Neutrophil (primary cell): ENCODE measurements around the gene MRPL33.

Experiments used
- H3K27ac ChIP-seq: fragments of 200-600 bp; sonication (generic); 2 replicates; pipeline ENCODE4 v1.5.1; 2016; ENCODE audit warnings: mild to moderate bottlenecking, moderate library complexity
- H3K27me3 ChIP-seq: fragments of 200-600 bp; sonication (generic); 2 replicates; pipeline ENCODE4 v1.6.0; 2016; ENCODE audit warnings: mild to moderate bottlenecking
- H3K36me3 ChIP-seq: fragments of 200-600 bp; sonication (generic); 2 replicates; pipeline ENCODE4 v1.5.1; 2017
- H3K4me1 ChIP-seq, 2 experiments: fragments of 200-600 bp in 1 of 2; sonication (generic) in 1 of 2; 1 replicate in 1 of 2; 2 replicates in 1 of 2; pipeline versions ENCODE4 v1.5.1 to v1.6.1; 2013 to 2016; ENCODE audit warnings: low read depth in 1 of 2, low read length in 1 of 2, mild to moderate bottlenecking in 1 of 2, moderate library complexity in 1 of 2; ENCODE audit not compliant: control insufficient read depth in 1 of 2, insufficient read depth in 1 of 2
- H3K4me3 ChIP-seq, 2 experiments: fragments of 200-600 bp in 1 of 2; sonication (generic) in 1 of 2; 1 replicate in 1 of 2; 2 replicates in 1 of 2; pipeline ENCODE4 v1.5.1; 2013 to 2016; ENCODE audit warnings: low read depth in 1 of 2, low read length in 1 of 2, mild to moderate bottlenecking in 1 of 2, moderate library complexity in 1 of 2
- H3K9me3 ChIP-seq: fragments of 200-600 bp; sonication (generic); 2 replicates; pipeline ENCODE4 v1.5.1; 2016
- CTCF ChIP-seq: fragments of 200-600 bp; sonication (generic); IDR thresholded peaks from 2 replicates; pipeline ENCODE4 v1.5.1; 2016; ENCODE audit warnings: antibody characterized with exemption

Gene MRPL33

GRCh38 chr2:27798486-27798885, 27.0 kb downstream of the MRPL33 start:
- H3K4me1 ChIP-seq, result peaks cover 22 to 26% of the 10 kb centered on the region in 2 experiments
- no peaks in the 10 kb centered on the region for H3K9me3 ChIP-seq
- H3K36me3 ChIP-seq, result no peaks in the 10 kb centered on the region
- no peak overlapping the region for H3K4me3 ChIP-seq
- TF ChIP-seq CTCF, result no peak
- no peaks in the 10 kb centered on the region for H3K27me3 ChIP-seq
- H3K27ac ChIP-seq, result no peak overlapping the region

GRCh38 chr2:27798948-27799645, 27.6 kb downstream of the MRPL33 start:
- H3K27ac ChIP-seq, result no peak overlapping the region
- H3K27me3 ChIP-seq, result no peaks in the 10 kb centered on the region
- no peak for TF ChIP-seq CTCF

GRCh38 chr2:27799646-27800010, 28.1 kb downstream of the MRPL33 start:
- Histone ChIP-seq H3K27ac (no peak overlapping the region), H3K4me3 (no peak overlapping the region), H3K9me3 (no peaks in the 10 kb centered on the region), H3K27me3 (no peaks in the 10 kb centered on the region), H3K4me1 (peaks cover 22 to 26% of the 10 kb centered on the region in 2 experiments), H3K36me3 (no peaks in the 10 kb centered on the region)
- no peak for TF ChIP-seq CTCF

More at GRCh38 chr2:27798948-27799645, 27.6 kb downstream of the MRPL33 start:
- Histone ChIP-seq H3K36me3 (no peaks in the 10 kb centered on the region), H3K9me3 (no peaks in the 10 kb centered on the region), H3K4me1 (peaks cover 22 to 26% of the 10 kb centered on the region in 2 experiments), H3K4me3 (no peak overlapping the region)

- no peaks in the 10 kb centered on the region for H3K9me3 ChIP-seq
- H3K27ac ChIP-seq, result no peak overlapping the region
- no peak overlapping the region for H3K4me3 ChIP-seq
- H3K27me3 ChIP-seq, result no peaks in the 10 kb centered on the region
- peaks cover 15 to 20% of the 10 kb centered on the region in 2 experiments for H3K4me1 ChIP-seq
- H3K36me3 ChIP-seq, result no peaks in the 10 kb centered on the region
- no peak for TF ChIP-seq CTCF
Observed at GRCh38 chr2:27800856-27801255, 29.3 kb downstream of the MRPL33 start.

- no peak for TF ChIP-seq CTCF
- Histone ChIP-seq H3K9me3 (no peaks in the 10 kb centered on the region), H3K36me3 (no peaks in the 10 kb centered on the region), H3K4me1 (peaks cover 0 to 3% of the 10 kb centered on the region in 2 experiments), H3K27me3 (no peaks in the 10 kb centered on the region), H3K4me3 (no peak overlapping the region), H3K27ac (no peak overlapping the region)
Observed at GRCh38 chr2:27802547-27802946, 31.0 kb downstream of the MRPL33 start.
